Muscle of leg (tissue), 11 donors: ENCODE data around the gene TMEM131L. TPM values are rescaled to one million over a fixed set of nuclear protein-coding genes. Genes with fewer than 3 reads are reported as not detected.

Source experiments
- DNase-seq: peaks from one replicate; pipeline ENCODE4 v3.0.0; 2013
- H3K27ac ChIP-seq: one replicate; pipeline ENCODE4 v1.5.1; 2013; ENCODE audit warnings: mild to moderate bottlenecking, low read length, control low read depth
- H3K27me3 ChIP-seq: one replicate; pipeline ENCODE4 v1.6.1; 2013; ENCODE audit warnings: low read length; ENCODE audit not compliant: control insufficient read depth, insufficient read depth
- H3K36me3 ChIP-seq: one replicate; pipeline ENCODE4 v1.6.1; 2013; ENCODE audit warnings: low read length; ENCODE audit not compliant: control insufficient read depth, insufficient read depth
- H3K4me1 ChIP-seq: one replicate; pipeline ENCODE4 v1.6.1; 2013; ENCODE audit warnings: low read length; ENCODE audit not compliant: control insufficient read depth, insufficient read depth
- H3K4me3 ChIP-seq: one replicate; pipeline ENCODE4 v1.5.1; 2013; ENCODE audit warnings: low read length, control low read depth
- H3K9me3 ChIP-seq: replicated peaks from 2 replicates; pipeline ENCODE4 v1.6.1; 2013; ENCODE audit warnings: low read depth, low read length; ENCODE audit not compliant: control insufficient read depth
- WGBS: methylation state at CpG from one replicate; pipeline ENCODE4 v1.1.5; 2013; ENCODE audit warnings: missing lambda C conversion rate; ENCODE audit not compliant: insufficient coverage; 5-methylcytosine and 5-hydroxymethylcytosine counted together
- polyA plus RNA-seq, 8 donors: library from polyadenylated mRNA; unstranded; fragments of 120-200 nt; gene quantifications; one replicate each; pipeline versions ENCODE4 v1.2.1 to v1.2.3, GENCODE V29; 2013; ENCODE audit warnings: inconsistent platforms in 1 of 8, low replicate concordance in 1 of 8; ENCODE audit not compliant: insufficient read length in 8 of 8, insufficient read depth in 1 of 8
- total RNA-seq: library from RNA; stranded (reverse); fragments of 120-200 nt; gene quantifications from one replicate; pipeline ENCODE4 v1.2.4, GENCODE V29; 2013

The TMEM131L gene
- total and polyA plus RNA-seq, 9 donors: 35.1 to 69.6 (median 43.1) TPM

- H3K4me1 ChIP-seq: peaks cover 43% of the 10 kb centered on the region
- no peak overlapping the region for H3K4me3 ChIP-seq
- peak overlapping the region; percentile 87 for H3K27ac ChIP-seq
- H3K27me3 ChIP-seq: no peaks in the 10 kb centered on the region
- H3K9me3 ChIP-seq: no peaks in the 10 kb centered on the region
- peak; percentile 65 for DNase-seq
- H3K36me3 ChIP-seq: peaks cover 2% of the 10 kb centered on the region
- 27% methylated on average over 20 of the region's 24 CpGs for WGBS
Observed at GRCh38 chr4:153488006-153488891, 22.1 kb downstream of the TMEM131L start.

DNA sequence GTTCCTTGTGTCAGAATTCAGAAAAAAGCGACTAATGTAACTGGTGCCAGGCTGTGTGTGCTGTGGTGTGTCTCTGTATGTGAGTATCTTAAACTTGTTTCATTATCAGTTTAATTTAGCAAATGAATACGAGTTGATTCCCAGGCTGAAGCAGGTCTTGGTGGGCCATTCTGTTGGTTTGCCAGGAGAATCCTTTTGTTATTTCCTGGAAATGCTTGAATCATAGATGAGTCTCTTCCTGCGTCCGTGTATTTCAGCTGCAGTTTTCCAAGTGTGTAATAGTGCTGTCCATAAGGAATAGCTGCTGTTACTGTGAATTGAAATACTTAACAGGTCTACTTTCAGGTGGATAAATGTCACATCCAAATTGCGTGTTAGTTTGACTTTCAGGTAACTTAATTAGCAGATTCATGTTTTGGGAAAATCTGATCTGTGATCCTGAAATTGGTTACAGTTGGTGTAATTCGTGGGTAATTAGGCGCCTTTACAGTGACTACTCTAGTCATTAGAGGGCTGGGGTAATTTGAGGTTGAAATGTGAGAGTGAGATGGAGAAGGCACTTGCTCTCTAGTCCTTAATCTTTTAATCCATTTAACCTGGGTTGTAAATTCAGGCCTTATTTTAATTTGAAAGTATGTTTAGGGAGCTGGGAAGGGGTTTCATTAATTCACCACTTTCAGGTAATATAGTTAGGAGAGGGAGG, 23.8 kb downstream of the TMEM131L start:
- no peak overlapping the region for H3K4me3 ChIP-seq
- H3K36me3 ChIP-seq: peaks cover 2% of the 10 kb centered on the region
- peak; percentile 45 for DNase-seq
- H3K27ac ChIP-seq: no peak overlapping the region
- 91% methylated on average over 2 of the region's 7 CpGs for WGBS
- H3K9me3 ChIP-seq: no peaks in the 10 kb centered on the region
- H3K27me3 ChIP-seq: no peaks in the 10 kb centered on the region
- peaks cover 42% of the 10 kb centered on the region for H3K4me1 ChIP-seq

DNA sequence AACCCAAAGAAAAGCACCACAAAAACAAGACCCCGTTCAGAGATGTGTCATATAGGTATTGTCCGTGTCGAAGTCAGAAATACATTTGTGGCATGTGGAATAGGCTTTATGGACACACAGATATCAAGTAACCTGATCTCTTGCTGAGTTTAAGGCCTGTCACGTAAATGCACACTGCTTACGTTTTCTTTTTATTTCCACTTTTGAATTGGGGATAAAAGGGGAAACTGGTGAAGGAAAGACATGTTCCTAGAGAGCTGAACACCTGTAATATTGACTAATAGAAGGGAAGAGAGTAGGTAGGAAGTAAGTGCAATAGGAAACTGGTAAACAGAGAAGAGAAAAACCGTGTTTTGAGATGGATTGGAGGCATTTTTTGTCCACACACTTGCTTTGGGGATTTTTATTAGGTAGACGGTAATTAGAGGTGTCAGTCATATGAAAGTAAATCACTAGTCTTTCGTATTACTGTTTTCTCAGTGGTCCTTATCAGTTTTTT, 24.9 kb downstream of the TMEM131L start:
- Histone ChIP-seq H3K4me3 (no peak overlapping the region), H3K9me3 (no peaks in the 10 kb centered on the region), H3K36me3 (peaks cover 2% of the 10 kb centered on the region), H3K27me3 (no peaks in the 10 kb centered on the region), H3K27ac (no peak overlapping the region), H3K4me1 (peaks cover 48% of the 10 kb centered on the region)
- no peak for DNase-seq
- WGBS: 85% methylated on average over 3 of the region's 8 CpGs

GRCh38 chr4:153494562-153494961, 28.4 kb downstream of the TMEM131L start:
- Histone ChIP-seq H3K27me3 (no peaks in the 10 kb centered on the region), H3K27ac (no peak overlapping the region), H3K4me1 (peaks cover 38% of the 10 kb centered on the region), H3K36me3 (no peaks in the 10 kb centered on the region), H3K9me3 (no peaks in the 10 kb centered on the region), H3K4me3 (no peak overlapping the region)
- no peak for DNase-seq
- no CpG with 5 or more reads among the region's 10 CpGs for WGBS

- 38% methylated on average over 3 of the region's 9 CpGs for WGBS
Observed at GRCh38 chr4:153495480-153496193, 29.5 kb downstream of the TMEM131L start.

DNA sequence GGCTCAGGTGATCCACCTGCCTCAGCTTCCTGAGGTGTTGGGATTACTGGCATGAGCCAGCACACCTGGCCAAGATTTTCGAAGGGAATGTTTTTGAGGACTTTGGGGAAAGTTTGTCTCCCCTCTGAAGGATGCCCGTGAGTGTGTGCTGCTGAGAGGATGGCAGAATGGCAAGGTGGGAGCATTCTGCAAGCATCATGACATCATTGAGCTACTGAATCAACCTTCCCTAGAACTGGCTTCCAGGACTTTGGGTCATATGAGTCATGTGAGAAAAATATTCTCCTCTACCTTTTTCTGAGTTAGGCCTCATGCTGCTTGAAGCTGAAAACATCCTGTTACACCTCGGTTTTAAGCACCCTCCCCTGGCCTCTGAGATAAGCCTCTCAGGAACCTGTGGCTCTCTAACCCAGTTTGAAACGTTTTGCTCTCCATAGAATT, 31.0 kb downstream of the TMEM131L start:
- H3K27me3 ChIP-seq: no peaks in the 10 kb centered on the region
- no peak overlapping the region for H3K4me3 ChIP-seq
- WGBS: no CpG with 5 or more reads among the region's 4 CpGs
- peaks cover 33% of the 10 kb centered on the region for H3K4me1 ChIP-seq
- H3K36me3 ChIP-seq: no peaks in the 10 kb centered on the region
- H3K9me3 ChIP-seq: no peaks in the 10 kb centered on the region
- H3K27ac ChIP-seq: peak overlapping the region; percentile 75
- no peak for DNase-seq

More at GRCh38 chr4:153495480-153496193, 29.5 kb downstream of the TMEM131L start:
- no peaks in the 10 kb centered on the region for H3K36me3 ChIP-seq
- H3K27me3 ChIP-seq: no peaks in the 10 kb centered on the region
- no peak overlapping the region for H3K27ac ChIP-seq
- H3K4me1 ChIP-seq: peaks cover 35% of the 10 kb centered on the region
- no peak for DNase-seq
- no peak overlapping the region for H3K4me3 ChIP-seq
- no peaks in the 10 kb centered on the region for H3K9me3 ChIP-seq

DNA sequence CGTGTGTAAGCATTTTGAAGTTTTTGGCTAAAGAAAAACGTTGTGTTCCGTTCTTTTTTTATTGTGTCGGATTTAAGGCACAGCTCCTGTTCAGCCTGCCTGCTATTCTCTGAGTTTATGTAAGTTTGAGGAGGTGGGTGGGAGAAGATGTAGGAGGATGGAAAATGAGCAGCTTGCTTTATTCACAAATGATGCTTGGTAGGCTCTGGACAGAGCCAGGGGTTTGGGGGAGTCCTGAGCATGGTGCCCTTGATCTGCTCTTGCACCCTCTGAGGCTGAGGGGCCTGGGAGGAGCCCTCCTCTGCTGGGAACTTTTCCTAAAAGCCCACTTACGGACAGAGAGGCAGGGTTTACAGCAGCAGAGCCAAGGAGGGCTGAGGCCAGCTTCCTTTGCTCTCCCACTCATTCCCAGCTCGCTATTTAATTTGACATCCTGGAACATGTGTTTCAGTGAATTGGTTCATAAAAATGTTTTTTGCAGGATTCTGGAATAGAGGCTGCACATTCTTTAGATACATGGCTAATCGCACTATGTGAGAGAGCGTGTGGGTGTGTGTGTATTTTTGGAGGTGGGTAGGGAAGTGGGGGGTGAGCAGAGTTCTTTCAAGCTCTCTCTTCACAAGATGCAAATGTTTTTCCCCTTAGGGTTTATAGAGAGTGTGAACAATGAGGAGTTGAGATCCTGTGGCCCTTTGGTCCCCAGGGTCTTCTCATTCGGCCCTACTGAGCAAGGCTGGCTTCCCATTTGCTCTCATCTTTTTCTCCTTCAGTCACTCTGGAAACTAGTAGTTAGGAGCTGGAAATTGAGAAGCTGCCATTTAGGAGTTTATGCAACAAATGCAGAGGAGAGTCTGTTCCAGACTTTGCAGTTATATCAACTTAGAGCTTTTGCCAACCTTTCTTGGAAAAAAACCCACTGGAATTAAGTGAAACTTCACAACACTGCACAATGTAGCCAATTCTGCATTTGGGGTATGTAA, 32.1 kb downstream of the TMEM131L start:
- Histone ChIP-seq H3K4me3 (no peak overlapping the region), H3K4me1 (peaks cover 33% of the 10 kb centered on the region), H3K27me3 (no peaks in the 10 kb centered on the region), H3K27ac (peak overlapping the region; percentile 75), H3K36me3 (no peaks in the 10 kb centered on the region), H3K9me3 (no peaks in the 10 kb centered on the region)
- peak; percentile 93 for DNase-seq
- 27% methylated on average over 2 of the region's 9 CpGs for WGBS

- 81% methylated on average over 8 of the region's 11 CpGs for WGBS
- DNase-seq: no peak
- no peaks in the 10 kb centered on the region for H3K27me3 ChIP-seq
- H3K9me3 ChIP-seq: no peaks in the 10 kb centered on the region
- peaks cover 33% of the 10 kb centered on the region for H3K4me1 ChIP-seq
- H3K36me3 ChIP-seq: no peaks in the 10 kb centered on the region
- peak overlapping the region; percentile 75 for H3K27ac ChIP-seq
- H3K4me3 ChIP-seq: no peak overlapping the region
Observed at GRCh38 chr4:153499005-153499404, 32.8 kb downstream of the TMEM131L start.

DNA sequence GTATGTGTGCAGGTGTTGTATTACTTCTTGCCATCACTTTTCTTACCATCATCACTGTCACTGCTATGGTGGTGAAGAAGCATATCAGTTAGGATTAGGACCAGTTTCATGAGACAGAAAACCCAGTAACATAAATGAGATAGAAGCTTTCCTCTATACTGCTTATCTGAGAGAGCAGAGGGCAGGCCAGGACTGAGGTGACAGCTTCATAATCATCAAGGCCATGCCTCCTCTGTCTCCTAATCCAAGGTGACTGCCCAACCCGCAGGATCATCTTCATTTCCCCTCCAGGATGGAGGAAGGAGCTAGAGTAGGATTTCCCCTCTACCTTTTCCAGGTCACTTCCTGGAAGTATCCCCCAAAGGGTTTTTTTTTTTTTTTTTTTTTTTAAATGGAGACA, 35.4 kb downstream of the TMEM131L start:
- no peak overlapping the region for H3K4me3 ChIP-seq
- H3K4me1 ChIP-seq: peaks cover 21% of the 10 kb centered on the region
- WGBS: no CpG with 5 or more reads among the region's 1 CpG
- no peak for DNase-seq
- no peaks in the 10 kb centered on the region for H3K27me3 ChIP-seq
- H3K9me3 ChIP-seq: no peaks in the 10 kb centered on the region
- peaks cover 5% of the 10 kb centered on the region for H3K36me3 ChIP-seq
- H3K27ac ChIP-seq: no peak overlapping the region
